GM19324 (cell line): ENCODE results near the gene ZNF736.
A peak's percentile ranks its signal among the peaks of the same experiment; 100 is the strongest.
"Not testable (repeated sequence)": the region's sequence is repeated elsewhere in the genome, so short reads cannot be mapped to it uniquely, and the experiment has no call there.

Experiments
- ATAC-seq: cut with Tn5 transposase; IDR thresholded peaks from one replicate; pipeline ENCODE4 v1.9.1; 2021; ENCODE audit warnings: mild to moderate bottlenecking, moderate library complexity; ENCODE audit not compliant: unreplicated experiment, low FRiP score

ZNF736 gene

GRCh38 chr7:64313740-64314491, at the start of gene ZNF736:
TSS of gene ZNF736 (plus strand) at chr7:64313961. CDS start at chr7:64314151, 190 bp downstream.
- ATAC-seq: peak; percentile 100

DNA sequence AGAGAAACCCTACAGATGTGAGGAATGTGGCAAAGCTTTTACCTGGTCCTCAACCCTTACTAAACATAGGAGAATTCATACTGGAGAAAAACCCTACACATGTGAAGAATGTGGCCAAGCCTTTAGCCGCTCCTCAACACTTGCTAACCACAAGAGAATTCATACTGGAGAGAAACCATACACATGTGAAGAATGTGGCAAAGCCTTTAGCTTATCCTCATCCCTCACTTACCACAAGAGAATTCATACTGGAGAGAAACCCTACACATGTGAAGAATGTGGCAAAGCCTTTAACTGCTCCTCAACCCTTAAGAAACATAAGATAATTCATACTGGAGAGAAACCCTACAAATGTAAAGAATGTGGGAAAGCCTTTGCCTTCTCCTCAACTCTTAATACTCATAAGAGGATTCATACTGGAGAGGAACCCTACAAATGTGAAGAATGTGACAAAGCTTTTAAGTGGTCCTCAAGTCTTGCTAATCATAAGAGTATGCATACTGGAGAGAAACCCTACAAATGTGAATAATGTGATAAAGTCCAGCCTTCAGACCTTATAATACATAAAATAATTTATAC, 47.3 kb upstream of the ZNF736 start:
- no peak for ATAC-seq

- no peak for ATAC-seq
Measured at GRCh38 chr7:64277630-64278029, 36.1 kb upstream of the ZNF736 start.

DNA sequence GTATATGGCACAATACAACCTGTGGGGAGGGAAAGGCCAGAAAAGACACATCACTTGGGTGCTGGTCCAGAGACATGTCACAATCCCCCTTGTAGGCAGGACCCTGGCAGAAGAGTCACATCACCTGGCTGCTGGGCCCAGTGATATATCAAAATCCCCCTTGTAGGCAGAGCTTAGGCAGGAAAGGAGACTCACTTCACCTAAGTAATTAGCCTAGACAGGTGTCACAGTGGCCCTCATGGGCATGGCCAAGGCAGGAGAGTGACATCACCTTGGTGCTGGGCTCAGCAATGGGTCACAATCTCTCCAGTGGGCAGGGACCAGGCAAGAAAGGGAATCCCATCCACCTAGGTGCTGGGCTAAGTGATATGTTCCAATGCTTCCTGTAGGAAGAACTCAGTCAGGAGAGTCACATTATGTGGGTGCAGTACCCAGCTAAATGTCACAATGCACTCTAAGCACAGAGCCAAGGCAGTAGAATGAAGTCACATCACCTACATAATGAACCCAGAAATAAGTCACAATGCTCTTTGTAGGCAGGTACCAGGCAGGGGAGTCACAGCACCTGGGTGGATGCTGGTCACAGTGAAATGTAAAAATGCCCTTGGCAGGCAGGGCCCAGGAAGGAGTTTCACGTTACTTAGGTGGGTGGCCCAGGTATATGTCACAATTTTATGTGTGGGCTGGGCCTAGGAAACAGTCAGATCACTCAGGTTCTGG, 18.9 kb upstream of the ZNF736 start:
- no peak for ATAC-seq

DNA sequence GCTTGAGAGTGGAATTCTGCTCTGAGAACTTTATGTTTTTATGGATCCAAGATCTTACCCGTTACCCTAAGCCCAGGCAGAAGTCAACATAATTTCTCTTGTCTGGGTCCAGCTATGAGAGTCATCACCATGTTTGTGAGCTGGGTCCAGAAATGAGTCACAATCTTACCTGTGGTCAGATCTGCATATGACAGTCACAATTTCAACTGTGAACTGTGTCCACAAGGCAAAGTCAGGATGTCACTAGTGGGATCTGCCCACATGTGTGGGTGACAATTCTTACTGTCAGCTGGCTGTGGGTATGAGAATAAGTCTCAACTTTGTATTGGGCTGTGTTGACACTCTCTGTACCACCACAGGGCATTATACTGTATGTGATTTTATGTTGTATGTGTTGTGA, 16.3 kb upstream of the ZNF736 start:
- ATAC-seq: not testable (repeated sequence)

DNA sequence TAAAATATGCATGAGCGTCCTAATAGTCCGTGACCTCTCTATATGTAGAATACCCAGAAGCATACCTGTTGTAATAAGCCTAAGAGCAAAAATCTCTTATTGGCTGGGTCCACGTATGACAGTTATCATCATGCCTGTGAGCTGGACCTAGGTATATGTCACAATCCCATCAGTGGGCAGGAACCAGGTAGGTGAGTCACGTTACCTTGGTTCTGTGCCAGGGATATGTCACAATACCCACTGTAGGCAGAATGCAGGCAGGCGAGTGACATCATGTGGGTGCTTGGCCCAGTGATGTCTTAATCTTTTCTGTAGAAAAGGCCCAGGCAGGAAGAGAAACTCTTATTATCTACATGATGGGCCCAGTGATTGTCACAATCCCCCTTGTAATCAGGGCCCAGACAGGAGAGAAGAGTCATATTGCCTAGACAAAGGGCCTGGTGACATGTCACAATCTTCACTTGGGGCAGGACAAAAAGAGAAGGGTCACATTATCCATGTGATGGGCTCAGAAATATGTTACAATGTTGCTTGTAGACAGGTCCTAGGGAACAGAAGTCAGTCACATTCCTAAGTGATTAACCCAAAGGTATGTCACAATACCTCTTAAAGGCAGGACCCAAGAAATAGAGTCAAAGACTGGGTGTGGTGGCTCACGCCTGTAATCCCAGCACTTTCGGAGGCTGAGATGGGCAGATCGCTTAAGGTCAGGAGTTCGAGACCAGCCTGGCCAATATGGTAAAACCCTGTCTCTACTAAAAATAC, 12.9 kb upstream of the ZNF736 start:
- ATAC-seq: no peak

DNA sequence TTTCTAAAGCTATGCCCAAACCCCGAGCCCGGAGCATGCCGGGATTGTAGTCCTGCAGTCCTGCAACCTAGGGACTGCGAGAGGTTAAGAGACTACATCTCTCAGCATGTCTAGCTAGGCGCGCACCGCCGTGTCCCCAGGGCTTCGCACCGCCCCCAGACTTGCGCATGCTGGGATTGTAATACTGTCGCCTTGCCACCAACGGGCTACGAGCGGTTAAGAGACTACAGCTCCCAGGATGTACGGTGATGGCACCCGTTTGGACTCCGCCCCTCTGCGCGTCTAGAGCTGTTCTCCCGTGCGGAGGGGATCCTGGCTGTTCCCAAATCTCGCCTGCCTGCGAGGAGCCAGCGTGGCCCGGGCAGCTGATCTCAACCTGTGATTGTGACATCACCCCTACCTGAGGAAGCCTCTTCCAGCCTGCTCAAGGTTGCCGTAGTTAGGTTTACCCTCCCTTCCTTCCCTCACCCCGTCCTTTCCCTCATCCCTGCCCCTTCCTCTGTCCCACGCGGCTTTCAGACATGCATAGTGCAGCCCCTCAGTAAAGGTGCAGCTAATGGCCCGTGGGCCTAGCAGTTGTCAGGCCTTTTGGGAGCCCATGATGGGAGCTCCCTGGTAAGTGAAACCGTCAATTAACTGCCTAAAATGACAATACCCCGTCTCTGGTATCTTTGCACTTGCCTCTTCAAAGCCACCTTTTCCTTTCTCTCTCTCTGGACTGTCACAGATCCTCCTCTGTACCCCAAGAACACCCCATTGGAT, 6.3 kb upstream of the ZNF736 start:
- peak; percentile 99 for ATAC-seq

GRCh38 chr7:64308016-64308270, 5.8 kb upstream of the ZNF736 start:
- ATAC-seq: no peak

DNA sequence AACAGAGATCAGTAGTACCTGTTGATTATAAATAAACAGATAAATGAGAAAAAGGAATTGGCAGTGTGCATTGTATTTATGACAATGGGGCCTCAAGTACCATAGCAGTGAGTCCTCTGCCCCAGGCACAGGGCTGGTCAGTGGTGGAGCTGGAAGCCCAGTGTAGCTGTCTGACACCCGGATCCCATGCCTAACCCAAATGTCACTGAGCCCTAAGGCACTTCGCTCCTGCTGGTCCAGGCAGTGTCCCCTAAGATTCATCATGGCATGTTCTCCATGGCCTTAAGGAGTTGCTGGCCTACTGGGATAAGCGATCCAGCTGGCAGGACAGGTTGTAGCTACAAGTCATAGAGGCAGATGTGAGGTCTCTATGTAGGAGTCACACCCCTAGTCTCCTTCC, 3.3 kb upstream of the ZNF736 start:
- ATAC-seq: no peak

- ATAC-seq: no peak
Measured at GRCh38 chr7:64312826-64313225, 935 bp upstream of the ZNF736 start.

GRCh38 chr7:64314566-64314965, 805 bp downstream of the ZNF736 start:
- no peak for ATAC-seq

- not testable (repeated sequence) for ATAC-seq
Measured at GRCh38 chr7:64316031-64316742, 2.4 kb downstream of the ZNF736 start.

DNA sequence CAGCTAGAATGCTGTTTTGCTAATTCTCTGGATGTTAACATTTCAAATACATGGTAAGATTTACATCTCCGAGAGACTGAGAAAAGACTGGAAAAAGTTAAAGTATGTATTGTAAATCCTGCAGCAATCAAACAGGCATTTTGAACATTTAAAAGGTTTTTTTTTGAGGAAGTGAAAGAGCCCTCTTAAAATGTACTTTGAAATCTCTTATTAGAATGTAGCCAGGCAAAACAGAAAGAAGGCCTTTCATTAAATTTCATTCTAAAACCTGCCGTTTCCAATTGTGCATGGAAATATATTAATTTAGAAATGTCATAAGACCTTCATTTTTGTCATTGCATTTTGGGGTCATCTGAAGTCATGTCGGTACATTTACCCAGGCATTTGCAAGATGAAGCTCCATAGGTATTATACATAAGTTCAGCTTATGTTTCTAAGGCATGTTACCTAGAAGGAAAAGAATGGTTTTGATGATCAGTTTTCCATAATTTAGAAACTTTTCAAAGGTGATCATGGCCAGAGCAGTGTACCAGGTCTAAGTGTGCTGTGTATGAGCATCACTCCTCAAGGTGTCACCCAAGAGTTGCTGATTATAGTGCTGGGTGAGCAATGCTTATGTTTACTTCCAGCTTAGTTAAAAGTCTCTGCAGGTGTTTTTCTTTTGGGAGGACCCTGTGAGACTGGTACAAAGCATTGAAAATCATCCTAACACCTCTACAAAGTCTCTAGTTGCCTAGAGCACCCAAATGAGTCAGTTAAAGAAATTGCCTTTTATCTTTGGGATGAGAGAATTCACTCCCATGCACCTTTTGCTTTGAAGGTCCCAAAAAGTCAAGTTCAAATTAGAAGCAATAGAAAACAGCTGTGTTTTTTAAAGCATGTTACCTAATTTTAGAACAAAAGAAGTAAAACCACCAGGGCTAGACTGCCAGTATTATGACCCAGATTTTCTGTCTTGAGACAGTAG, 7.1 kb downstream of the ZNF736 start:
- no peak for ATAC-seq

- not testable (repeated sequence) for ATAC-seq
Measured at GRCh38 chr7:64324166-64324565, 10.4 kb downstream of the ZNF736 start.

GRCh38 chr7:64348713-64349210, 35.0 kb downstream of the ZNF736 start:
- not testable (repeated sequence) for ATAC-seq

- no peak for ATAC-seq
Measured at GRCh38 chr7:64359543-64359942, 45.8 kb downstream of the ZNF736 start.

DNA sequence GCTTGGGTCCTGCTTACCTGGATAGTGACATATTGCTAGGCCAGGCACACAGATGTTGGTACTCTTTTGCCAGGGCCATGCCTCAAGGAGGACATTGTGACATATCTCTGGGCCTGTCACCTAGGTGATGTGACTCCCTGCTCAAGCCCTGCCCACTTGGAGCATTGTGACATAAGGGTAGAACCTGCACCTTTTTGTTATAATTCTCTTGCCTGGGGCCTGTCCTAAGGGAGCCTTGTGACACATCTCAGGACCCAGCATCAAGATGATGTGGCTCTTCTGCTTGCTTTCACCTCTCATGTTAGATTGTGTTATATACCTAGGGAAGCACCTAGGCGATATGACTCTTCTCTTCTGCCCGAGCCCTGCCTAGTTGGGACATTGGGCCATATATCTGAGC, 57.4 kb downstream of the ZNF736 start:
- no peak for ATAC-seq

GRCh38 chr7:64373017-64373416, 59.3 kb downstream of the ZNF736 start:
- ATAC-seq: no peak
